Measurements from ENCODE around the gene SYDE1. TPM values are rescaled to one million over a fixed set of nuclear protein-coding genes. Genes with fewer than 3 reads are reported as not detected.

SYDE1 gene
- total RNA-seq, 1 donor from 2014 or later = 25.1 TPM

- no peak overlapping the region for H3K27ac Mint-ChIP-seq
- H3K36me3 Mint-ChIP-seq = peaks cover 37% of the 10 kb centered on the region
- no peak for TF ChIP-seq CTCF (IDR thresholded peaks at IDR 0.05; ENCODE audit: unreplicated experiment)
- no peaks in the 10 kb centered on the region for H3K27me3 Mint-ChIP-seq (ENCODE audit: low read depth)
- no peak overlapping the region for H3K4me3 Mint-ChIP-seq
- no peaks in the 10 kb centered on the region for H3K9me3 Mint-ChIP-seq
- peaks cover 25% of the 10 kb centered on the region for H3K4me1 Mint-ChIP-seq
- no peak for DNase-seq (ENCODE audit: low spot score in 2 of 2, unreplicated experiment in 2 of 2)
Observed at GRCh38 chr19:15122331-15123030, 15.3 kb downstream of the SYDE1 start.

DNA sequence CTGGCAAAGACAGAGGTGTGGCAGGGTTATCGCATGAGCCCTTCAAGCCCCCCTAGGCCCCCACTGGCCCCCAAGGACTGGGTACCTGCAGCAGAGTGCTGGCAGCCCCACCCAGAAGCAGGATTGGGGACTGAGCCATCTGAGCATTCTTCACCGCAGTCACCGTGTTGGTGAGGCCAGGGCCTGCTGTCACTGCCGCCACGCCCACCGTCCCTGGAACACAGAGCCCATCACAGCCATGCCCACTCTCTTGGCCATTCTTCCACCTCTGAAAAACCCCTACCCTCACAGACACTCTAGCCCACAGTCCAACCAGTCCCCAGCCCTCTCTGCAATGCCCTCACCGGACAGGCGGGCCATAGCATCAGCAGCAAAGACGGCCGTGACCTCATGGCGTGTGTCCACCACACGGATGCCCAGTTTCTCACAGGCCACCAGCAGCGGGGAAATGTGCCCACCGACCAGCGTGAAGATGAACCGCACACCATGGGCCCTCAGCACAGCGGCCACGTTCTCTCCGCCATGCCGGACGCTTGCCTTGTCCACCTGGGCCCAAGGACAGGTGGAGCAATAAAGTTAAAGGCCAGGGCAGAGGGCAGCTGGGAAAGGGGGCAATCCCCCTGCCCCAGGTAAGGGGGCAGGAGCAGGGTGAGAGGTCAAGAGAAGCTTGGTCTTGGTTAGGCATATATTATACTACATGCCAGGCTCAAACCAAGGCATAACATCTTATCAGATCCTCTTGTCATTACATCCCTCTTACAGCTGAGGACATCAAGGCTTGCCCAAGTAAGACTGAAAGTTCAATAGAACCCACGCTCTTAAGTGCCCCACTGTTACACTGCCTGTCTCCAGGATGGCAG lies 16.1 kb downstream of the SYDE1 start:
- no peak overlapping the region for H3K4me3 Mint-ChIP-seq
- no peak for TF ChIP-seq CTCF (IDR thresholded peaks at IDR 0.05; ENCODE audit: unreplicated experiment)
- no peak for DNase-seq (ENCODE audit: low spot score in 2 of 2, unreplicated experiment in 2 of 2)
- H3K27me3 Mint-ChIP-seq (ENCODE audit: low read depth) = no peaks in the 10 kb centered on the region
- H3K4me1 Mint-ChIP-seq = peaks cover 25% of the 10 kb centered on the region
- H3K9me3 Mint-ChIP-seq = no peaks in the 10 kb centered on the region
- H3K27ac Mint-ChIP-seq = no peak overlapping the region
- H3K36me3 Mint-ChIP-seq = peaks cover 31% of the 10 kb centered on the region

DNA sequence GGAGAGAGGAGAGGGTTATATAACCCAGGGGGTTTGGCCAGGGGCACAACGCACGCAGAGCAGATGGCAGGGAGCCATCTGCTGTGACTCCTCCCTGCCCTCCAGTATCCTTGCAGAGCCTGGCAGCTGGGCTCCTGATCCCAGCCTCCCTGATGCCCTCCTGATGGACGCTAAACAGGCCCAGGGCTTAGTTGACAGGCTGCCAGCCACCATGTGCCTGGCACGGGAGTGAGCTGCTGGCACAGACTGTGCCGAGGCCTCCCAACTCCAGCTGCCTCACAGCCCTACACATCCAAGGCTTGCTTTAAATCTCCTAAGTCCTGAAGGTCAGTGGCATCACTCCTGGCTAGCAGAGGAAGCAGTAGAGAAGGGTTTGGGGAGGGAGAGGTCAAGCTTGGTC lies 16.7 kb downstream of the SYDE1 start:
- Mint-ChIP-seq H3K9me3 (no peaks in the 10 kb centered on the region), H3K4me3 (peak overlapping the region; percentile 90), H3K4me1 (peaks cover 25% of the 10 kb centered on the region), H3K36me3 (peaks cover 25% of the 10 kb centered on the region), H3K27me3 (ENCODE audit: low read depth) (no peaks in the 10 kb centered on the region), H3K27ac (peak overlapping the region; percentile 22)
- DNase-seq (ENCODE audit: low spot score in 2 of 2, unreplicated experiment in 2 of 2) = no peak
- TF ChIP-seq CTCF (IDR thresholded peaks at IDR 0.05; ENCODE audit: unreplicated experiment) = no peak

- Mint-ChIP-seq H3K4me3 (peak overlapping the region; percentile 90), H3K27me3 (ENCODE audit: low read depth) (no peaks in the 10 kb centered on the region), H3K9me3 (no peaks in the 10 kb centered on the region), H3K4me1 (peaks cover 25% of the 10 kb centered on the region), H3K36me3 (peaks cover 19% of the 10 kb centered on the region), H3K27ac (peak overlapping the region; percentile 96)
- no peak for TF ChIP-seq CTCF (IDR thresholded peaks at IDR 0.05; ENCODE audit: unreplicated experiment)
- peak in 1 of 2 experiments; percentile 58 for DNase-seq (ENCODE audit: low spot score in 2 of 2, unreplicated experiment in 2 of 2)
Observed at GRCh38 chr19:15124572-15125231, 17.5 kb downstream of the SYDE1 start.

- peaks cover 13% of the 10 kb centered on the region for H3K36me3 Mint-ChIP-seq
- DNase-seq (ENCODE audit: low spot score in 2 of 2, unreplicated experiment in 2 of 2) = peak; percentile 95 to 97
- no peaks in the 10 kb centered on the region for H3K27me3 Mint-ChIP-seq (ENCODE audit: low read depth)
Observed at GRCh38 chr19:15125232-15126067, 18.2 kb downstream of the SYDE1 start.

More at GRCh38 chr19:15125232-15126067, 18.2 kb downstream of the SYDE1 start:
- Mint-ChIP-seq H3K27ac (peak overlapping the region; percentile 96), H3K4me1 (peaks cover 25% of the 10 kb centered on the region), H3K9me3 (no peaks in the 10 kb centered on the region), H3K4me3 (peak overlapping the region; percentile 90)
- no peak for TF ChIP-seq CTCF (IDR thresholded peaks at IDR 0.05; ENCODE audit: unreplicated experiment)

Measured in mesothelial cell of epicardium (in vitro differentiated cells).